ENCODE data around the gene NUMB. TPM values are rescaled to one million over a fixed set of nuclear protein-coding genes. Genes with fewer than 3 reads are reported as not detected.
"Not testable (repeated sequence)": the region's sequence is repeated elsewhere in the genome, so short reads cannot be mapped to it uniquely, and the experiment has no call there.

Gene NUMB
- total RNA-seq, 1 donor from 2014 or later, result 60.7 TPM

DNA sequence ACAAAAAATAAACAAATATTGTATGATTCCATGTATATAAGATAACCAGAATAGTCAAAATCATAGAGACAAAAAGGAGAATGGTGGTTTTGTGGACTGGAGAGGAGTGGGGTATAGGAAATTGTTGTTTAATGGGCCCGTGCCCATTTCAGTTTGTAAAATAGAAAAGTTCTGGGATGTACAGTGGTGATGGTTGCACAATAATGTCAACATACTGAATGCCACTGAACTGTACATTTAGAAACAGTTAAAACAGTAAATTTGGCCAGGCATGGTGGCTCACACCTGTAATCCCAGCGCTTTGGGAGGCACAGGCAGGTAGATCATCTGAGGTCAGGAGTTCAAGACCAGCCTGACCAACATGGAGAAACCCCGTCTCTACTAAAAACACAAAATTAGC lies 40.1 kb downstream of the NUMB start:
- Mint-ChIP-seq H3K27me3 (ENCODE audit: low read depth) (no peaks in the 10 kb centered on the region), H3K36me3 (ENCODE audit: low read depth) (peaks cover 4% of the 10 kb centered on the region), H3K9me3 (ENCODE audit: low read depth) (no peaks in the 10 kb centered on the region), H3K27ac (ENCODE audit: unreplicated experiment) (no peak overlapping the region), H3K4me1 (ENCODE audit: low read depth) (peaks cover 27% of the 10 kb centered on the region), H3K4me3 (ENCODE audit: unreplicated experiment) (no peak overlapping the region)
- DNase-seq (ENCODE audit: low spot score), result no peak
- TF ChIP-seq, protein P1, sequence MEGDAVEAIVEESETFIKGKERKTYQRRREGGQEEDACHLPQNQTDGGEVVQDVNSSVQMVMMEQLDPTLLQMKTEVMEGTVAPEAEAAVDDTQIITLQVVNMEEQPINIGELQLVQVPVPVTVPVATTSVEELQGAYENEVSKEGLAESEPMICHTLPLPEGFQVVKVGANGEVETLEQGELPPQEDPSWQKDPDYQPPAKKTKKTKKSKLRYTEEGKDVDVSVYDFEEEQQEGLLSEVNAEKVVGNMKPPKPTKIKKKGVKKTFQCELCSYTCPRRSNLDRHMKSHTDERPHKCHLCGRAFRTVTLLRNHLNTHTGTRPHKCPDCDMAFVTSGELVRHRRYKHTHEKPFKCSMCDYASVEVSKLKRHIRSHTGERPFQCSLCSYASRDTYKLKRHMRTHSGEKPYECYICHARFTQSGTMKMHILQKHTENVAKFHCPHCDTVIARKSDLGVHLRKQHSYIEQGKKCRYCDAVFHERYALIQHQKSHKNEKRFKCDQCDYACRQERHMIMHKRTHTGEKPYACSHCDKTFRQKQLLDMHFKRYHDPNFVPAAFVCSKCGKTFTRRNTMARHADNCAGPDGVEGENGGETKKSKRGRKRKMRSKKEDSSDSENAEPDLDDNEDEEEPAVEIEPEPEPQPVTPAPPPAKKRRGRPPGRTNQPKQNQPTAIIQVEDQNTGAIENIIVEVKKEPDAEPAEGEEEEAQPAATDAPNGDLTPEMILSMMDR (IDR thresholded peaks at IDR 0.05), result no peak

GRCh38 chr14:73406248-73406647 lies 52.1 kb downstream of the NUMB start:
- H3K4me3 Mint-ChIP-seq (ENCODE audit: unreplicated experiment); DNase-seq (ENCODE audit: low spot score); H3K9me3 Mint-ChIP-seq (ENCODE audit: low read depth); H3K27me3 Mint-ChIP-seq (ENCODE audit: low read depth); H3K4me1 Mint-ChIP-seq (ENCODE audit: low read depth); H3K27ac Mint-ChIP-seq (ENCODE audit: unreplicated experiment): not testable (repeated sequence)
- H3K36me3 Mint-ChIP-seq (ENCODE audit: low read depth), result peaks cover 11% of the 10 kb centered on the region

DNA sequence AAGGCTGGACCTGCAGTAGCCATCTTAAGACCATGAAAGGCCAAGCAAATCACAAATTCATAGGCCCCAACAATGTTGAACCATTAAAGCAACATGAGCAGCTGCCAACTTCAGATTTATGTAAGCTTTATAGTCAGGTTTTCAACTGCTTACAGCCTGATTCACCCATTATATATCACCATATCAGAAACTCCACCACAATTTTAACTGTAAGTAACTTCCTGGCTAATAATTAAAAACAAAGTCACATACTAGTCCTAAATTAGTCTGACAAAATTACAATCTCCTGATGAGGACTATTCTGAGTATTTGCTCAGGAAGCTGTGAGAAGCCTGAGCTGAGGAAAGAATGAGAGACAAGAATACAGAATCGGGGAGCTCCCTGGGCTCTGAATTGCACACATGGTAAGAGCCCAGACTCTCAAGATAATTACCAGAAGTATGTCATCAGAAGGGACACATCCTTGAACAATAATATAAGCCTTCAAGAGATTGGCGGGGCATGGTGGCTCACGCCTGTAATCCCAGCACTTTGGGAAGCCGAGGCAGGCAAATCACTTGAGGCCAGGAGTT lies 55.1 kb downstream of the NUMB start:
- Mint-ChIP-seq H3K4me3 (ENCODE audit: unreplicated experiment) (no peak overlapping the region), H3K4me1 (ENCODE audit: low read depth) (peaks cover 6% of the 10 kb centered on the region), H3K9me3 (ENCODE audit: low read depth) (no peaks in the 10 kb centered on the region), H3K27me3 (ENCODE audit: low read depth) (no peaks in the 10 kb centered on the region), H3K27ac (ENCODE audit: unreplicated experiment) (peak overlapping the region; percentile 22), H3K36me3 (ENCODE audit: low read depth) (peaks cover 6% of the 10 kb centered on the region)
- TF ChIP-seq, protein P1 (IDR thresholded peaks at IDR 0.05), result no peak
- DNase-seq (ENCODE audit: low spot score), result no peak

DNA sequence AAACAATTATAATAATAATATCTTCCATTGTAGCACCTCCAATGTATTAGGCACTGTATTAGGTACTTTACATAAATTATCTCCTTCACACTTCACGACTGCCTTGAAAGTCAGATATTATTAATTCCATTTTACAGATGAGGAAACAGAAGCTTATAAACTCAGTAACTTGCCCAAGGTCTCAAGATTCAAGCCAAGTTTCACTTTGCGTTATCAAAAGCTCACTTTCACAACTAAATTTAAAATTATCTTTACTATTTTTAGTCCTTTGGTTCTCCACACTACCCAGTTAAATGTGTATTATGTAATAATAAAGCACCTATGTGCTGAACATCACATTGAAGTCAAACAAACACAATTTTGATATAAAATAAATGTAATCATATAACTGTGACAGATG lies 55.8 kb downstream of the NUMB start:
- Mint-ChIP-seq H3K9me3 (ENCODE audit: low read depth) (no peaks in the 10 kb centered on the region), H3K27ac (ENCODE audit: unreplicated experiment) (no peak overlapping the region), H3K36me3 (ENCODE audit: low read depth) (peaks cover 6% of the 10 kb centered on the region), H3K4me3 (ENCODE audit: unreplicated experiment) (no peak overlapping the region), H3K4me1 (ENCODE audit: low read depth) (peaks cover 6% of the 10 kb centered on the region), H3K27me3 (ENCODE audit: low read depth) (no peaks in the 10 kb centered on the region)
- no peak for DNase-seq (ENCODE audit: low spot score)
- TF ChIP-seq, protein P1 (IDR thresholded peaks at IDR 0.05), result no peak

DNA sequence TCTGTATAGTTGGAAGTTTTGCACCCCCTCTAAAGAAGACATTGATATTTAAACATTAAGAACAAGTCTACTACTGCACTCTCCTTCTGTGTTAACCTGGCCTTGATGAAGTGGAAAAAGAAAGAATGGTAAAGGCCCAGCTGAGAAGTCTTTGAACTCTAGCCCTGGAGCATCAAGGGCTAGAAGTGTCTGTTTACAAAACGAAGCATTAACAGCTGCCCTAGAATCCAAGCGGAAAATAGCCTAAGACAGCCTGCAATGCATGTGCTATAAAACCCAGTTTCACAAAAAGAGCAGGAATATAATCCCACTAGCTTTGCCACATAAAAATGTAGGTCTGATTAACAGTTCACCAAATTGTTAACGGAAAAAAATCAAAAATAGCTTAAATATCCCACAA lies 60.5 kb downstream of the NUMB start:
- TF ChIP-seq, protein P1 (IDR thresholded peaks at IDR 0.05), result no peak
- Mint-ChIP-seq H3K4me1 (ENCODE audit: low read depth) (peaks cover 4% of the 10 kb centered on the region), H3K9me3 (ENCODE audit: low read depth) (no peaks in the 10 kb centered on the region), H3K27me3 (ENCODE audit: low read depth) (no peaks in the 10 kb centered on the region), H3K36me3 (ENCODE audit: low read depth) (peaks cover 3% of the 10 kb centered on the region), H3K4me3 (ENCODE audit: unreplicated experiment) (no peak overlapping the region), H3K27ac (ENCODE audit: unreplicated experiment) (no peak overlapping the region)
- no peak for DNase-seq (ENCODE audit: low spot score)

DNA sequence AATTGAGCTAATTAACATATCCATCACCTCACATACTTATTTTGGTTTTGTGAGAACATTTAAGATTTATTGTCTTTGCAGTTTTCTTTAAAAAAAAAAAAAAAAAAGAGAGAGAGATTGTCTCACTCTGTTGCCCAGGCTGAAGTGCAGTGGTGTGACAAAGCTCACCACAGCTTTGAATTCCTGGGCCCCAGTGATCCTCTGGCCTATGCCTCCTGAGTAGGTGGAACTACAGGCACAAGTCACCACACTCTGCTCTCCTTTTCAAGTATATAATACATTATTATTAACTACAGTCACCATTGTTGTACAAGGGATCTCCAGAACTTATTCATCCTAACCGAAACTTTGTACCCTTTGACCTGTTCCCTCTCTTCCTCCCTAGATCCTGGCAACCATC lies 64.0 kb downstream of the NUMB start:
- Mint-ChIP-seq H3K4me1 (ENCODE audit: low read depth) (peaks cover 4% of the 10 kb centered on the region), H3K9me3 (ENCODE audit: low read depth) (no peaks in the 10 kb centered on the region), H3K27ac (ENCODE audit: unreplicated experiment) (no peak overlapping the region), H3K27me3 (ENCODE audit: low read depth) (no peaks in the 10 kb centered on the region), H3K36me3 (ENCODE audit: low read depth) (peaks cover 3% of the 10 kb centered on the region), H3K4me3 (ENCODE audit: unreplicated experiment) (no peak overlapping the region)
- DNase-seq (ENCODE audit: low spot score), result no peak
- TF ChIP-seq, protein P1 (IDR thresholded peaks at IDR 0.05), result no peak

All from chondrocyte (in vitro differentiated cells).